ENCODE results near the gene FTCD.

- TF ChIP-seq CTCF (conservative IDR thresholded peaks at IDR 0.05) = no peak
- no peak for TF ChIP-seq EZH2 (IDR thresholded peaks at IDR 0.05; ENCODE audit: low read depth)
These were observed 44.7 kb downstream of the FTCD start for GRCh38 chr21:46110499-46111192.
